Trophoblast cell (in vitro differentiated cells and primary cell): ENCODE results near the gene CFAP69.

Experiments
- DNase-seq, 2 donors: peaks; one replicate each; pipeline ENCODE4 v3.0.0-alpha.2; 2016
- H2AFZ ChIP-seq: 2 replicates; pipeline ENCODE4 v1.6.1; 2013; ENCODE audit warnings: low read length, moderate library complexity, mild to moderate bottlenecking; ENCODE audit not compliant: insufficient read depth, poor library complexity
- H2AK5ac ChIP-seq: 2 replicates; pipeline ENCODE4 v1.6.1; 2013; ENCODE audit warnings: mild to moderate bottlenecking, low read length
- H2BK120ac ChIP-seq: 2 replicates; pipeline ENCODE4 v1.6.1; 2013; ENCODE audit warnings: low read length, mild to moderate bottlenecking, moderate library complexity; ENCODE audit not compliant: insufficient read depth, poor library complexity
- H2BK12ac ChIP-seq: 2 replicates; pipeline ENCODE4 v1.6.1; 2013; ENCODE audit warnings: mild to moderate bottlenecking, low read length, moderate library complexity
- H2BK5ac ChIP-seq: 2 replicates; pipeline ENCODE4 v1.6.1; 2013; ENCODE audit warnings: low read length, low read depth, moderate library complexity, mild to moderate bottlenecking; ENCODE audit not compliant: poor library complexity
- H3K14ac ChIP-seq: 2 replicates; pipeline ENCODE4 v1.6.1; 2013; ENCODE audit warnings: mild to moderate bottlenecking, low read length
- H3K18ac ChIP-seq: 2 replicates; pipeline ENCODE4 v1.6.1; 2013; ENCODE audit warnings: mild to moderate bottlenecking, low read length
- H3K23ac ChIP-seq: 2 replicates; pipeline ENCODE4 v1.6.1; 2013; ENCODE audit warnings: low read length
- H3K27ac ChIP-seq: 2 replicates; pipeline ENCODE4 v1.5.1; 2013; ENCODE audit warnings: low read depth, mild to moderate bottlenecking, inconsistent platforms, low read length, moderate library complexity
- H3K27me3 ChIP-seq: 2 replicates; pipeline ENCODE4 v1.6.1; 2013; ENCODE audit warnings: inconsistent platforms, mild to moderate bottlenecking, low read length, moderate library complexity; ENCODE audit not compliant: insufficient read depth
- H3K36me3 ChIP-seq, 2 experiments: 1 replicate in 1 of 2; 2 replicates in 1 of 2; pipeline ENCODE4 v1.6.1; 2013; ENCODE audit warnings: low read length in 2 of 2, mild to moderate bottlenecking in 2 of 2, moderate library complexity in 1 of 2; ENCODE audit not compliant: insufficient read depth in 2 of 2, control insufficient read depth in 1 of 2
- H3K4ac ChIP-seq: 2 replicates; pipeline ENCODE4 v1.6.1; 2013; ENCODE audit warnings: low read depth, mild to moderate bottlenecking, low read length, moderate library complexity
- H3K4me1 ChIP-seq, 2 experiments: 1 replicate in 1 of 2; 2 replicates in 1 of 2; pipeline ENCODE4 v1.6.1; 2013; ENCODE audit warnings: low read length in 2 of 2, mild to moderate bottlenecking in 2 of 2, moderate library complexity in 1 of 2; ENCODE audit not compliant: insufficient read depth in 2 of 2, control insufficient read depth in 1 of 2
- H3K4me2 ChIP-seq: 2 replicates; pipeline ENCODE4 v1.6.1; 2013; ENCODE audit warnings: inconsistent platforms, mild to moderate bottlenecking, low read length, moderate library complexity
- H3K4me3 ChIP-seq: 2 replicates; pipeline ENCODE4 v1.5.1; 2013; ENCODE audit warnings: mild to moderate bottlenecking, low read depth, low read length, inconsistent platforms
- H3K79me1 ChIP-seq: one replicate; pipeline ENCODE4 v1.6.1; 2013; ENCODE audit warnings: low read length
- H3K79me2 ChIP-seq: 2 replicates; pipeline ENCODE4 v1.6.1; 2013; ENCODE audit warnings: low read length, mild to moderate bottlenecking; ENCODE audit not compliant: control insufficient read depth, insufficient read depth, poor library complexity
- H3K9ac ChIP-seq: 2 replicates; pipeline ENCODE4 v1.6.1; 2013; ENCODE audit warnings: mild to moderate bottlenecking, low read length
- H3K9me3 ChIP-seq: 2 replicates; pipeline ENCODE4 v1.6.1; 2013; ENCODE audit warnings: low read depth, mild to moderate bottlenecking, control low read depth, inconsistent platforms, low read length; ENCODE audit not compliant: insufficient read depth
- H4K12ac ChIP-seq: 2 replicates; pipeline ENCODE4 v1.6.1; 2013; ENCODE audit warnings: low read depth, mild to moderate bottlenecking, low read length, moderate library complexity
- H4K8ac ChIP-seq: 2 replicates; pipeline ENCODE4 v1.6.1; 2013; ENCODE audit warnings: low read depth, mild to moderate bottlenecking, low read length, moderate library complexity
- H4K91ac ChIP-seq: one replicate; pipeline ENCODE4 v1.6.1; 2013; ENCODE audit warnings: low read depth, mild to moderate bottlenecking, low read length, moderate library complexity
- WGBS: extraction: QIAGEN DNeasy Blood & Tissue Kit; methylation state at CpG from one replicate; pipeline ENCODE4 v1.1.7; 2013; ENCODE audit warnings: missing lambda C conversion rate; ENCODE audit not compliant: insufficient read length, insufficient coverage; ENCODE audit errors: extremely low coverage; 5-methylcytosine and 5-hydroxymethylcytosine counted together

Gene CFAP69

DNA sequence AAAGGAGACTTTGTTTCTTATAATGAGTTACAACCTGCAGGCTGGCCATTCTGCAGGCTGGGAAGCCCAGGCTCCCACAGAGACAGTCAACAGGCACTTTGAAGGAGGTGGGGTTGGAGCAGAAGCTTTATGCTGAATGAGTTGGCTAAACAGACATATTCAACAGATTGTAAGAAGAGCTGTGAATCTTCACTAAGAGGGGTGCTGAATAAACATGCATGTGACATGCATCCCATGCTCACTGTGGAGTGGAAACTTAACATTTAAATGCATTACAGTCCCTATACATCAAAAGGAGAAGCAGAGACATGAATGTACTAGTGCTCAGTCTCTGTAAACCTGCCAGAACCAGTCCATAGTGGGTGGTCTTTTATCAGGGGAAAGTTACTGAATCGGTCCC lies 1.4 kb upstream of the CFAP69 start:
- no peak overlapping the region for H3K4ac ChIP-seq
- no peaks in the 10 kb centered on the region for H3K79me1 ChIP-seq
- H3K27ac ChIP-seq: no peak overlapping the region
- H4K91ac ChIP-seq: no peak overlapping the region
- H2BK120ac ChIP-seq: no peak overlapping the region
- peaks cover 0 to 2% of the 10 kb centered on the region in 2 experiments for H3K4me1 ChIP-seq
- no peak overlapping the region for H3K4me2 ChIP-seq
- H3K36me3 ChIP-seq: no peaks in the 10 kb centered on the region
- no peak overlapping the region for H2BK12ac ChIP-seq
- no peak overlapping the region for H2BK5ac ChIP-seq
- no CpG with 5 or more reads among the region's 1 CpG for WGBS
- no peak overlapping the region for H3K18ac ChIP-seq
- H3K4me3 ChIP-seq: no peak overlapping the region
- no peak overlapping the region for H2AFZ ChIP-seq
- no peak for DNase-seq
- no peak overlapping the region for H3K14ac ChIP-seq
- H3K9ac ChIP-seq: no peak overlapping the region
- no peak overlapping the region for H4K8ac ChIP-seq
- H4K12ac ChIP-seq: no peak overlapping the region
- H3K23ac ChIP-seq: no peak overlapping the region
- no peak overlapping the region for H2AK5ac ChIP-seq
- H3K9me3 ChIP-seq: no peaks in the 10 kb centered on the region
- H3K27me3 ChIP-seq: no peaks in the 10 kb centered on the region
- no peaks in the 10 kb centered on the region for H3K79me2 ChIP-seq

- H2BK12ac ChIP-seq: no peak overlapping the region
- peak overlapping the region; percentile 82 for H3K4me3 ChIP-seq
- peak overlapping the region; percentile 85 for H4K8ac ChIP-seq
- no peak overlapping the region for H3K27ac ChIP-seq
- no peak overlapping the region for H3K23ac ChIP-seq
- no peaks in the 10 kb centered on the region for H3K36me3 ChIP-seq
- H3K79me2 ChIP-seq: no peaks in the 10 kb centered on the region
- peak overlapping the region; percentile 75 for H3K9ac ChIP-seq
- no peak overlapping the region for H2BK120ac ChIP-seq
- no peaks in the 10 kb centered on the region for H3K79me1 ChIP-seq
- no peaks in the 10 kb centered on the region for H3K27me3 ChIP-seq
- peak overlapping the region; percentile 80 for H2AFZ ChIP-seq
- H3K4me1 ChIP-seq: peaks cover 0 to 2% of the 10 kb centered on the region in 2 experiments
- H3K18ac ChIP-seq: no peak overlapping the region
- no peaks in the 10 kb centered on the region for H3K9me3 ChIP-seq
- no peak overlapping the region for H2BK5ac ChIP-seq
- H3K14ac ChIP-seq: no peak overlapping the region
- no peak overlapping the region for H4K91ac ChIP-seq
- no peak overlapping the region for H3K4ac ChIP-seq
- DNase-seq: no peak
- no peak overlapping the region for H2AK5ac ChIP-seq
- no peak overlapping the region for H4K12ac ChIP-seq
- no CpG with 5 or more reads among the region's 6 CpGs for WGBS
- H3K4me2 ChIP-seq: peak overlapping the region; percentile 99
Measured at GRCh38 chr7:90244565-90244908, 437 bp upstream of the CFAP69 start.

DNA sequence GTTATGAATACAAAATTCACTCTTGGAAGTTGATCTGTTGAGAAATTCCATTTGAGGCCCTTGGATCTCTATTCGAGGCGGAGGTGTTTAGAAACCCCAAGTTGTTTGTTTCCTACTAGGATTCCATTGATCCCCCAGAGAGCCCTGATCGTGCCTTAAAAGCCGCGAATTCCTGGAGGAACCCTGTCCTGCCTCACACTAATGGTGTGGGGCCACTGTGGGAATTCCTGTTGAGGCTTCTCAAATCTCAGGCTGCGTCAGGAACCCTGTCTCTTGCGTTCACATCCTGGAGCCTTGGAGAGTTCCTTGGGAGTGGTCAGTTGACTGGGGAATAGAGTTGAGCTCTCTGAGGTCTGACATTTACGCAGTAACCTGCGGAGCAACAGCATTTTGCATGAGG lies 1.2 kb downstream of the CFAP69 start:
- Histone ChIP-seq H3K27ac (no peak overlapping the region), H3K79me2 (no peaks in the 10 kb centered on the region), H3K23ac (no peak overlapping the region), H2BK12ac (no peak overlapping the region), H3K4ac (no peak overlapping the region), H4K12ac (no peak overlapping the region), H3K14ac (no peak overlapping the region), H2AK5ac (no peak overlapping the region), H3K9me3 (no peaks in the 10 kb centered on the region), H3K4me3 (no peak overlapping the region), H3K27me3 (no peaks in the 10 kb centered on the region), H3K36me3 (no peaks in the 10 kb centered on the region), H2AFZ (peak overlapping the region; percentile 71), H3K18ac (no peak overlapping the region), H3K4me1 (peaks cover 0 to 2% of the 10 kb centered on the region in 2 experiments), H3K9ac (peak overlapping the region; percentile 24), H4K8ac (no peak overlapping the region), H2BK120ac (no peak overlapping the region), H4K91ac (no peak overlapping the region), H3K79me1 (no peaks in the 10 kb centered on the region), H3K4me2 (no peak overlapping the region), H2BK5ac (no peak overlapping the region)
- no CpG with 5 or more reads among the region's 9 CpGs for WGBS
- DNase-seq: no peak

GRCh38 chr7:90248706-90249105 lies 3.7 kb downstream of the CFAP69 start:
- peaks cover 0 to 2% of the 10 kb centered on the region in 2 experiments for H3K4me1 ChIP-seq
- WGBS: no CpG with 5 or more reads among the region's 3 CpGs

More at GRCh38 chr7:90248706-90249105, 3.7 kb downstream of the CFAP69 start:
- Histone ChIP-seq H3K14ac (no peak overlapping the region), H2AK5ac (no peak overlapping the region), H3K4me3 (no peak overlapping the region), H3K9me3 (no peaks in the 10 kb centered on the region), H3K79me1 (no peaks in the 10 kb centered on the region), H4K12ac (no peak overlapping the region), H3K4me2 (no peak overlapping the region), H3K23ac (no peak overlapping the region), H2BK5ac (no peak overlapping the region), H2BK120ac (no peak overlapping the region), H3K79me2 (no peaks in the 10 kb centered on the region), H2AFZ (no peak overlapping the region), H3K36me3 (no peaks in the 10 kb centered on the region), H2BK12ac (no peak overlapping the region), H4K91ac (no peak overlapping the region), H3K27me3 (no peaks in the 10 kb centered on the region), H3K9ac (no peak overlapping the region), H3K18ac (no peak overlapping the region), H3K27ac (no peak overlapping the region), H4K8ac (no peak overlapping the region), H3K4ac (no peak overlapping the region)
- no peak for DNase-seq
